HCT116 (cell line): Measurements from ENCODE around the gene TAL1. TPM values are rescaled to one million over a fixed set of nuclear protein-coding genes. Genes with fewer than 3 reads are reported as not detected.

Experiments used
- ATAC-seq: fragments of 200-7000 bp; cut with Tn5 transposase; 2 replicates; pipeline ENCODE4 v1.9.1; 2020; ENCODE audit warnings: mild to moderate bottlenecking, moderate library complexity
- BruUV-seq: library from RNA; stranded (reverse); fragments of 400-500 nt; replicated peaks from 2 replicates; lab custom pipeline; 2021; lab: Mats Ljungman, UMichigan
- CTCF ChIA-PET: fragments of 300-600 bp; sonication (Branson Sonifier 250); formaldehyde crosslinking; loops from one replicate; lab custom pipeline; 2021; ENCODE audit warnings: antibody characterized with exemption; lab: Charles Lee
- POLR2A ChIA-PET: fragments of 300-600, 350-600 bp; sonication (Branson Sonifier 250); formaldehyde crosslinking; loops from one replicate; lab custom pipeline; 2021; ENCODE audit warnings: antibody characterized with exemption; lab: Charles Lee
- RAD21 ChIA-PET, 2 experiments: fragments of 300-600 bp; sonication (Branson Sonifier 250); formaldehyde crosslinking; loops; one replicate each; lab custom pipeline; 2023; ENCODE audit warnings: low total read pairs in 2 of 2; ENCODE audit not compliant: uncharacterized antibody in 2 of 2, unreplicated experiment in 2 of 2, low non-redundant PET in 1 of 2; lab: Charles Lee
- DNase-seq: peaks from one replicate; pipeline ENCODE4 v3.0.0-alpha.2; 2010; ENCODE audit warnings: low read depth, low spot score
- H2AFZ ChIP-seq: fragments of 200-600 bp; shearing (Covaris generic), sonication (generic); 2 replicates; pipeline ENCODE4 v1.6.1; 2017; ENCODE audit warnings: low read depth, mixed run types, mixed read lengths, antibody characterized with exemption, low read length; ENCODE audit not compliant: poor library complexity, severe bottlenecking
- H3K27ac ChIP-seq: 2 replicates; pipeline ENCODE4 v1.5.1; 2012; ENCODE audit warnings: low read depth, low read length
- H3K27me3 ChIP-seq: fragments of 200-600 bp; sonication (generic); 2 replicates; pipeline ENCODE4 v1.6.1; 2016; ENCODE audit warnings: mixed run types, low read length, mixed read lengths; ENCODE audit not compliant: insufficient read depth
- H3K36me3 ChIP-seq, 2 experiments: fragments of 200-500 bp in 1 of 2; fragments of 200-600 bp in 1 of 2; sonication (Bioruptor generic) in 1 of 2; sonication (generic) in 1 of 2; 2 replicates each; pipeline versions ENCODE4 v1.5.1 to v1.6.1; 2014 to 2016; ENCODE audit warnings: low read length in 2 of 2, inconsistent platforms in 1 of 2, mixed read lengths in 1 of 2, mixed run types in 1 of 2; ENCODE audit not compliant: insufficient read depth in 2 of 2, control insufficient read depth in 1 of 2
- H3K4me1 ChIP-seq, 2 experiments: fragments of 200-600 bp in 1 of 2; sonication (generic) in 1 of 2; 2 replicates each; pipeline versions ENCODE4 v1.5.1 to v1.6.1; 2012 to 2017; ENCODE audit warnings: low read length in 2 of 2, inconsistent platforms in 1 of 2, mild to moderate bottlenecking in 1 of 2, mixed read lengths in 1 of 2, mixed run types in 1 of 2, moderate library complexity in 1 of 2; ENCODE audit not compliant: insufficient read depth in 2 of 2, control insufficient read depth in 1 of 2
- H3K4me2 ChIP-seq: fragments of 200-600 bp; sonication (generic); 2 replicates; pipeline ENCODE4 v1.6.1; 2017; ENCODE audit warnings: mixed run types, low read length, mixed read lengths
- H3K4me3 ChIP-seq, 2 experiments: fragments of 200-600 bp in 1 of 2; sonication (generic) in 1 of 2; replicated peaks in 1 of 2; 2 replicates each; pipeline ENCODE4 v1.5.1; 2011 to 2016; ENCODE audit warnings: low read length in 2 of 2, control low read depth in 1 of 2, low read depth in 1 of 2, mild to moderate bottlenecking in 1 of 2, mixed read lengths in 1 of 2, mixed run types in 1 of 2
- H3K79me2 ChIP-seq: fragments of 200-600 bp; sonication (generic); 2 replicates; pipeline ENCODE4 v1.6.1; 2017; ENCODE audit warnings: mild to moderate bottlenecking, mixed run types, low read length, moderate library complexity, mixed read lengths; ENCODE audit not compliant: insufficient read depth
- H3K9ac ChIP-seq: fragments of 200-600 bp; sonication (generic); 2 replicates; pipeline ENCODE4 v1.6.1; 2016; ENCODE audit warnings: low read length, mixed read lengths
- H3K9me2 ChIP-seq: fragments of 200-600 bp; sonication (generic), shearing (Covaris generic); 2 replicates; pipeline ENCODE4 v1.6.1; 2017; ENCODE audit warnings: mixed run types, mild to moderate bottlenecking, moderate library complexity; ENCODE audit not compliant: insufficient read depth
- H3K9me3 ChIP-seq, 2 experiments: fragments of 200-500 bp in 1 of 2; fragments of 200-600 bp in 1 of 2; sonication (Bioruptor generic) in 1 of 2; sonication (generic) in 1 of 2; 2 replicates each; pipeline ENCODE4 v1.6.1; 2014 to 2017; ENCODE audit warnings: low read length in 2 of 2, mixed read lengths in 2 of 2, inconsistent platforms in 1 of 2, low read depth in 1 of 2, mild to moderate bottlenecking in 1 of 2, mixed run types in 1 of 2, moderate library complexity in 1 of 2; ENCODE audit not compliant: control insufficient read depth in 1 of 2, insufficient read depth in 1 of 2
- H4K20me1 ChIP-seq: fragments of 200-600 bp; sonication (generic), shearing (Covaris generic); 2 replicates; pipeline ENCODE4 v1.6.1; 2017; ENCODE audit warnings: mixed run types, mild to moderate bottlenecking, moderate library complexity; ENCODE audit not compliant: insufficient read depth
- CBX3 ChIP-seq: IDR thresholded peaks from 2 replicates; pipeline ENCODE4 v1.6.1; 2012; ENCODE audit warnings: low read depth
- EGR1 ChIP-seq: IDR thresholded peaks from 2 replicates; pipeline ENCODE4 v1.6.1; 2012; ENCODE audit warnings: low read depth
- ELF1 ChIP-seq: IDR thresholded peaks from 2 replicates; pipeline ENCODE4 v1.6.1; 2012; ENCODE audit warnings: low read depth, borderline replicate concordance
- EZH2phosphoT487 ChIP-seq: fragments of 200-600 bp; IDR thresholded peaks from 2 replicates; pipeline ENCODE4 v1.6.1; 2018; ENCODE audit warnings: antibody characterized with exemption, borderline replicate concordance
- RAD21 ChIP-seq: IDR thresholded peaks from 2 replicates; pipeline ENCODE4 v1.6.1; 2012; ENCODE audit warnings: low read depth, mild to moderate bottlenecking
- SRF ChIP-seq: IDR thresholded peaks from 2 replicates; pipeline ENCODE4 v1.6.1; 2012; ENCODE audit warnings: low read depth
- intact Hi-C: fragments of 100-400 bp; cut with micrococcal nuclease; formaldehyde crosslinking; loops from 2 replicates; pipeline ENCODE4 v1.10.0; 2022
- total RNA-seq: library from RNA; stranded (reverse); gene quantifications from one replicate; pipeline ENCODE4 v1.2.1, GENCODE V29; 2021; ENCODE audit not compliant: unreplicated experiment
- TF ChIP-seq, protein P1 (sequence below): IDR thresholded peaks from 2 replicates; pipeline ENCODE4 v1.6.1; 2012; ENCODE audit warnings: low read depth
- TF ChIP-seq, protein P2 (sequence below), 3 experiments: fragments of 200-600 bp in 1 of 3; sonication (generic) in 1 of 3; IDR thresholded peaks in 2 of 3; conservative IDR thresholded peaks in 1 of 3; 2 replicates each; pipeline ENCODE4 v1.5.1; 2012 to 2017; ENCODE audit warnings: low read depth in 2 of 3, low read length in 2 of 3, antibody characterized with exemption in 1 of 3, borderline replicate concordance in 1 of 3, control low read depth in 1 of 3, mild to moderate bottlenecking in 1 of 3, mixed read lengths in 1 of 3, mixed run types in 1 of 3, moderate library complexity in 1 of 3; ENCODE audit not compliant: insufficient read depth in 1 of 3
- TF ChIP-seq, protein P3 (sequence below): IDR thresholded peaks from 2 replicates; pipeline ENCODE4 v1.6.1; 2012

The TAL1 gene
- total RNA-seq, 1 experiment from 2014 or later, result 0.05 TPM

DNA sequence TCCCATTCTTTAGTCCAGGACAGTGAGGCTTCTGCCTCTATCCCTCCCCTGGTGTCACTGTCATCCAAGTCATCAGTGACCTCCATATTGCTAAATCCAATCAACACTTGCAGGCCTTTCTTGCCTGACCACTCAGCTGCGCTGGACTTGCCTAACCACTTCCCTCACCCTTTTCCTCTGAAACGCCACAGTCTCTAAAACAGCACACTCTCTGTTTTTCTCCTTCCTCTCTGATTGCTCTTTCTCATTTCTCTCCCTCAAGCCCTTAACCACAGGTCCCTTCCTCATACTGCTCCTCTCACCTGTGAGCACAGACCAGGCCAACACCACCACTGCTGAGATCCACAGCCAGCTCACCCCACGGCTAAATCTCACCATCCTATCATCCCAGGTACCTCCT lies 17.5 kb downstream of the TAL1 start:
- H4K20me1 ChIP-seq, result no peaks in the 10 kb centered on the region
- ChIA-PET RAD21 (no interaction called here), POLR2A (no interaction called here), CTCF (no interaction called here)
- H3K4me3 ChIP-seq, result no peak overlapping the region
- H3K4me1 ChIP-seq, result no peaks in the 10 kb centered on the region
- no peak overlapping the region for H3K27ac ChIP-seq
- H3K79me2 ChIP-seq, result no peaks in the 10 kb centered on the region
- no peaks in the 10 kb centered on the region for H3K9me2 ChIP-seq
- no TSS peak for BruUV-seq
- intact Hi-C loops, result no loop called here
- no peaks in the 10 kb centered on the region for H3K9me3 ChIP-seq
- ATAC-seq (no peak), DNase-seq (no peak)
- TF ChIP-seq, protein P1, sequence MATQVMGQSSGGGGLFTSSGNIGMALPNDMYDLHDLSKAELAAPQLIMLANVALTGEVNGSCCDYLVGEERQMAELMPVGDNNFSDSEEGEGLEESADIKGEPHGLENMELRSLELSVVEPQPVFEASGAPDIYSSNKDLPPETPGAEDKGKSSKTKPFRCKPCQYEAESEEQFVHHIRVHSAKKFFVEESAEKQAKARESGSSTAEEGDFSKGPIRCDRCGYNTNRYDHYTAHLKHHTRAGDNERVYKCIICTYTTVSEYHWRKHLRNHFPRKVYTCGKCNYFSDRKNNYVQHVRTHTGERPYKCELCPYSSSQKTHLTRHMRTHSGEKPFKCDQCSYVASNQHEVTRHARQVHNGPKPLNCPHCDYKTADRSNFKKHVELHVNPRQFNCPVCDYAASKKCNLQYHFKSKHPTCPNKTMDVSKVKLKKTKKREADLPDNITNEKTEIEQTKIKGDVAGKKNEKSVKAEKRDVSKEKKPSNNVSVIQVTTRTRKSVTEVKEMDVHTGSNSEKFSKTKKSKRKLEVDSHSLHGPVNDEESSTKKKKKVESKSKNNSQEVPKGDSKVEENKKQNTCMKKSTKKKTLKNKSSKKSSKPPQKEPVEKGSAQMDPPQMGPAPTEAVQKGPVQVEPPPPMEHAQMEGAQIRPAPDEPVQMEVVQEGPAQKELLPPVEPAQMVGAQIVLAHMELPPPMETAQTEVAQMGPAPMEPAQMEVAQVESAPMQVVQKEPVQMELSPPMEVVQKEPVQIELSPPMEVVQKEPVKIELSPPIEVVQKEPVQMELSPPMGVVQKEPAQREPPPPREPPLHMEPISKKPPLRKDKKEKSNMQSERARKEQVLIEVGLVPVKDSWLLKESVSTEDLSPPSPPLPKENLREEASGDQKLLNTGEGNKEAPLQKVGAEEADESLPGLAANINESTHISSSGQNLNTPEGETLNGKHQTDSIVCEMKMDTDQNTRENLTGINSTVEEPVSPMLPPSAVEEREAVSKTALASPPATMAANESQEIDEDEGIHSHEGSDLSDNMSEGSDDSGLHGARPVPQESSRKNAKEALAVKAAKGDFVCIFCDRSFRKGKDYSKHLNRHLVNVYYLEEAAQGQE, result no peak
- TF ChIP-seq ELF1 (no peak), RAD21 (no peak), EZH2phosphoT487 (no peak), SRF (no peak), CBX3 (no peak), EGR1 (no peak)
- TF ChIP-seq, protein P2, sequence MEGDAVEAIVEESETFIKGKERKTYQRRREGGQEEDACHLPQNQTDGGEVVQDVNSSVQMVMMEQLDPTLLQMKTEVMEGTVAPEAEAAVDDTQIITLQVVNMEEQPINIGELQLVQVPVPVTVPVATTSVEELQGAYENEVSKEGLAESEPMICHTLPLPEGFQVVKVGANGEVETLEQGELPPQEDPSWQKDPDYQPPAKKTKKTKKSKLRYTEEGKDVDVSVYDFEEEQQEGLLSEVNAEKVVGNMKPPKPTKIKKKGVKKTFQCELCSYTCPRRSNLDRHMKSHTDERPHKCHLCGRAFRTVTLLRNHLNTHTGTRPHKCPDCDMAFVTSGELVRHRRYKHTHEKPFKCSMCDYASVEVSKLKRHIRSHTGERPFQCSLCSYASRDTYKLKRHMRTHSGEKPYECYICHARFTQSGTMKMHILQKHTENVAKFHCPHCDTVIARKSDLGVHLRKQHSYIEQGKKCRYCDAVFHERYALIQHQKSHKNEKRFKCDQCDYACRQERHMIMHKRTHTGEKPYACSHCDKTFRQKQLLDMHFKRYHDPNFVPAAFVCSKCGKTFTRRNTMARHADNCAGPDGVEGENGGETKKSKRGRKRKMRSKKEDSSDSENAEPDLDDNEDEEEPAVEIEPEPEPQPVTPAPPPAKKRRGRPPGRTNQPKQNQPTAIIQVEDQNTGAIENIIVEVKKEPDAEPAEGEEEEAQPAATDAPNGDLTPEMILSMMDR (IDR thresholded peaks at IDR 0.05 in 2 of 3, conservative IDR thresholded peaks at IDR 0.05 in 1 of 3; ENCODE audit: borderline replicate concordance in 1 of 3, insufficient read depth in 1 of 3, low read depth in 2 of 3, low read length in 2 of 3), result no peak
- TF ChIP-seq, protein P3, sequence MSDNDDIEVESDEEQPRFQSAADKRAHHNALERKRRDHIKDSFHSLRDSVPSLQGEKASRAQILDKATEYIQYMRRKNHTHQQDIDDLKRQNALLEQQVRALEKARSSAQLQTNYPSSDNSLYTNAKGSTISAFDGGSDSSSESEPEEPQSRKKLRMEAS, result no peak
- H3K9ac ChIP-seq, result no peak overlapping the region
- no peaks in the 10 kb centered on the region for H3K27me3 ChIP-seq
- no peak overlapping the region for H2AFZ ChIP-seq
- no peak overlapping the region for H3K4me2 ChIP-seq
- no peaks in the 10 kb centered on the region for H3K36me3 ChIP-seq
